GM18508 (cell line): ENCODE data around the gene NOD2.

ENCODE experiments used
- ATAC-seq: cut with Tn5 transposase; IDR thresholded peaks from one replicate; pipeline ENCODE4 v1.9.1; 2021; ENCODE audit warnings: moderate number of reproducible peaks; ENCODE audit not compliant: insufficient read depth, unreplicated experiment

NOD2 gene

GRCh38 chr16:50712560-50712898, 19.1 kb downstream of the NOD2 start:
- ATAC-seq, result no peak

- no peak for ATAC-seq
Measured at GRCh38 chr16:50712956-50713355, 19.6 kb downstream of the NOD2 start.

- ATAC-seq, result no peak
Measured at GRCh38 chr16:50717091-50717490, 23.7 kb downstream of the NOD2 start.

GRCh38 chr16:50717494-50717893, 24.1 kb downstream of the NOD2 start:
- no peak for ATAC-seq

GRCh38 chr16:50718061-50718760, 24.8 kb downstream of the NOD2 start:
- ATAC-seq, result no peak

GRCh38 chr16:50718761-50719400, 25.5 kb downstream of the NOD2 start:
- no peak for ATAC-seq

- ATAC-seq, result no peak
Measured at GRCh38 chr16:50719401-50720337, 26.3 kb downstream of the NOD2 start.

- no peak for ATAC-seq
Measured at GRCh38 chr16:50721549-50722404, 28.4 kb downstream of the NOD2 start.

GRCh38 chr16:50722405-50722737, 29.0 kb downstream of the NOD2 start:
- no peak for ATAC-seq

GRCh38 chr16:50722960-50723359, 29.6 kb downstream of the NOD2 start:
- no peak for ATAC-seq

GRCh38 chr16:50724306-50724705, 30.9 kb downstream of the NOD2 start:
- ATAC-seq, result no peak

GRCh38 chr16:50731130-50731988, 38.0 kb downstream of the NOD2 start:
- ATAC-seq, result no peak

- ATAC-seq, result no peak
Measured at GRCh38 chr16:50731989-50732832, 38.8 kb downstream of the NOD2 start.

- ATAC-seq, result no peak
Measured at GRCh38 chr16:50733468-50733867, 40.1 kb downstream of the NOD2 start.

GRCh38 chr16:50735629-50736122, 42.3 kb downstream of the NOD2 start:
- no peak for ATAC-seq

- ATAC-seq, result no peak
Measured at GRCh38 chr16:50736448-50736847, 43.0 kb downstream of the NOD2 start.

- no peak for ATAC-seq
Measured at GRCh38 chr16:50737420-50737959, 44.1 kb downstream of the NOD2 start.

- ATAC-seq, result no peak
Measured at GRCh38 chr16:50739031-50739430, 45.6 kb downstream of the NOD2 start.
